ENCODE measurements around the gene NEDD4L. TPM values are rescaled to one million over a fixed set of nuclear protein-coding genes. Genes with fewer than 3 reads are reported as not detected.

Gene NEDD4L
- total and polyA plus RNA-seq, 10 of the 15 experiments (the other 5 are each of a cell fraction or from before 2014, with no cell fraction given): 7.4 to 24.0 (median 17.7) TPM

GRCh38 chr18:58218117-58218516 is 174.1 kb downstream of the NEDD4L start:
- POLR2A ChIA-PET: interaction anchor here (0.6 to 2.0 kb wide), 2 partner anchors 12 to 36 kb away, joined by 3 to 14 read pairs; no protein-coding TSS in a partner anchor
- H3K4me3 ChIP-seq: no peak overlapping the region
- H3K79me2 ChIP-seq (ENCODE audit: control insufficient read depth, insufficient read depth, low read length): no peaks in the 10 kb centered on the region
- CTCF ChIA-PET: interaction anchor here (1.1 to 1.5 kb wide), 3 partner anchors 11 to 104 kb away, joined by 3 to 4 read pairs (median 4); no protein-coding TSS in a partner anchor
- ATAC-seq (no peak), DNase-seq (ENCODE audit: low read depth, low spot score) (no peak), FAIRE-seq (no peak)
- H3K27ac ChIP-seq (ENCODE audit: control insufficient read depth, insufficient read depth): no peak overlapping the region
- H3K27me3 ChIP-seq (replicated peaks in 1 of 2; ENCODE audit: control insufficient read depth in 2 of 2, insufficient read depth in 2 of 2, low read length in 1 of 2): no peaks in the 10 kb centered on the region
- intact Hi-C loops (cut with micrococcal nuclease; ENCODE audit: unreplicated experiment) (no loop called here), in situ Hi-C loops (cut with MboI) (no loop called here)
- H2AFZ ChIP-seq (ENCODE audit: control insufficient read depth, low read depth, low read length): no peak overlapping the region
- TF ChIP-seq PAX5 (IDR thresholded peaks at IDR 0.05; ENCODE audit: borderline replicate concordance, low read depth, low read length): no peak
- no peak for TF ChIP-seq TAF1 (IDR thresholded peaks at IDR 0.05; ENCODE audit: borderline replicate concordance, low read depth, low read length)
- TF ChIP-seq MAX (IDR thresholded peaks at IDR 0.05; ENCODE audit: low read depth, low read length): no peak
- no peak for TF ChIP-seq RBBP5 (conservative IDR thresholded peaks at IDR 0.05)
- TF ChIP-seq SMARCA5 (IDR thresholded peaks at IDR 0.05): no peak
- no peak for TF ChIP-seq CHD2 (IDR thresholded peaks at IDR 0.05; ENCODE audit: borderline replicate concordance, low read depth, low read length)
- TF ChIP-seq, protein P1, sequence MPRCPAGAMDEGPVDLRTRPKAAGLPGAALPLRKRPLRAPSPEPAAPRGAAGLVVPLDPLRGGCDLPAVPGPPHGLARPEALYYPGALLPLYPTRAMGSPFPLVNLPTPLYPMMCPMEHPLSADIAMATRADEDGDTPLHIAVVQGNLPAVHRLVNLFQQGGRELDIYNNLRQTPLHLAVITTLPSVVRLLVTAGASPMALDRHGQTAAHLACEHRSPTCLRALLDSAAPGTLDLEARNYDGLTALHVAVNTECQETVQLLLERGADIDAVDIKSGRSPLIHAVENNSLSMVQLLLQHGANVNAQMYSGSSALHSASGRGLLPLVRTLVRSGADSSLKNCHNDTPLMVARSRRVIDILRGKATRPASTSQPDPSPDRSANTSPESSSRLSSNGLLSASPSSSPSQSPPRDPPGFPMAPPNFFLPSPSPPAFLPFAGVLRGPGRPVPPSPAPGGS (IDR thresholded peaks at IDR 0.05; ENCODE audit: borderline replicate concordance, insufficient read depth, low read depth, low read length, poor library complexity, severe bottlenecking): no peak
- RAD21 ChIA-PET (ENCODE audit: unreplicated experiment): interaction anchor here (0.9 kb wide), 1 partner anchor 25 kb away, joined by 3 read pairs; no protein-coding TSS in a partner anchor
- H3K9me3 ChIP-seq (replicated peaks; ENCODE audit: control insufficient read depth, insufficient read depth, low read length): no peaks in the 10 kb centered on the region
- no peak overlapping the region for H3K9ac ChIP-seq (ENCODE audit: control insufficient read depth, insufficient read depth, low read length)
- no TSS peak for BruUV-seq (replicated peaks)
- H4K20me1 ChIP-seq (ENCODE audit: control insufficient read depth, insufficient read depth): no peaks in the 10 kb centered on the region
- SMC1A ChIA-PET (ENCODE audit: uncharacterized antibody, unreplicated experiment): interaction anchor here (1.2 to 2.7 kb wide), 5 partner anchors 9 to 69 kb away, joined by 3 to 24 read pairs (median 5); no protein-coding TSS in a partner anchor
- H3K36me3 ChIP-seq (ENCODE audit: control insufficient read depth in 2 of 2, insufficient read depth in 2 of 2, low read length in 1 of 2): no peaks in the 10 kb centered on the region
- H3K4me1 ChIP-seq (ENCODE audit: control insufficient read depth, insufficient read depth, low read length): peaks cover 9% of the 10 kb centered on the region; the same call in 1 of the 2 replicates
- WGBS (ENCODE audit: insufficient coverage, insufficient replicate concordance, low lambda C conversion rate, missing lambda C conversion rate): 90% methylated on average over 1 of the region's 1 CpG
- H3K4me2 ChIP-seq (ENCODE audit: control insufficient read depth, insufficient read depth): no peak overlapping the region
